Loucy (cell line): ENCODE results near the gene FAM219A.
A peak's percentile ranks its signal among the peaks of the same experiment; 100 is the strongest.

Experiments used
- H2AFZ ChIP-seq: fragments of 200-600 bp; sonication (generic); 2 replicates; pipeline ENCODE4 v1.6.0; 2016; ENCODE audit warnings: antibody characterized with exemption, mild to moderate bottlenecking, low read length, moderate library complexity
- H3F3A ChIP-seq: fragments of 200-600 bp; 2 replicates; pipeline ENCODE4 v1.6.0; 2016; ENCODE audit warnings: antibody characterized with exemption, low read depth, mild to moderate bottlenecking
- H3K27me3 ChIP-seq: fragments of 200-600 bp; sonication (generic); 2 replicates; pipeline ENCODE4 v1.6.1; 2014; ENCODE audit warnings: low read length, mild to moderate bottlenecking; ENCODE audit not compliant: insufficient read depth, poor library complexity, severe bottlenecking
- H3K36me3 ChIP-seq: fragments of 200-600 bp; sonication (generic); 2 replicates; pipeline ENCODE4 v1.6.1; 2016; ENCODE audit warnings: low read length; ENCODE audit not compliant: insufficient read depth
- H3K4me1 ChIP-seq: fragments of 200-600 bp; sonication (generic); 2 replicates; pipeline ENCODE4 v1.5.1; 2014; ENCODE audit warnings: low read length, mild to moderate bottlenecking; ENCODE audit not compliant: insufficient read depth, poor library complexity, severe bottlenecking
- H3K4me2 ChIP-seq: fragments of 200-600 bp; sonication (generic); 2 replicates; pipeline ENCODE4 v1.6.0; 2014; ENCODE audit warnings: antibody characterized with exemption, low read length, low read depth, mild to moderate bottlenecking; ENCODE audit not compliant: poor library complexity, severe bottlenecking
- H3K4me3 ChIP-seq: fragments of 200-600 bp; sonication (generic); 2 replicates; pipeline ENCODE4 v1.5.1; 2014; ENCODE audit warnings: low read length, mild to moderate bottlenecking, mixed read lengths; ENCODE audit not compliant: poor library complexity, severe bottlenecking
- H3K79me2 ChIP-seq: fragments of 200-600 bp; sonication (generic); 2 replicates; pipeline ENCODE4 v1.6.1; 2014; ENCODE audit warnings: low read length; ENCODE audit not compliant: insufficient read depth
- H3K9ac ChIP-seq: fragments of 200-600 bp; sonication (generic); 2 replicates; pipeline ENCODE4 v1.6.0; 2014; ENCODE audit warnings: mild to moderate bottlenecking, low read depth, low read length, moderate library complexity; ENCODE audit not compliant: poor library complexity, severe bottlenecking
- H3K9me2 ChIP-seq: fragments of 200-600 bp; sonication (generic); replicated peaks from 2 replicates; pipeline ENCODE4 v1.6.1; 2016; ENCODE audit warnings: low read depth, low read length, mixed read lengths
- H3K9me3 ChIP-seq: fragments of 200-600 bp; sonication (generic); 2 replicates; pipeline ENCODE4 v1.6.1; 2014; ENCODE audit warnings: mild to moderate bottlenecking, antibody characterized with exemption, low read length, low read depth; ENCODE audit not compliant: insufficient read depth
- H4K20me1 ChIP-seq: fragments of 200-600 bp; sonication (generic); 2 replicates; pipeline ENCODE4 v1.6.0; 2014; ENCODE audit warnings: antibody characterized with exemption, low read length, mild to moderate bottlenecking; ENCODE audit not compliant: insufficient read depth, poor library complexity, severe bottlenecking
- CTCF ChIP-seq: fragments of 200-600 bp; sonication (generic); conservative IDR thresholded peaks from 2 replicates; pipeline ENCODE4 v1.5.1; 2014; ENCODE audit warnings: mild to moderate bottlenecking, antibody characterized with exemption, low read length
- EZH2phosphoT487 ChIP-seq: fragments of 200-600 bp; IDR thresholded peaks from 2 replicates; pipeline ENCODE4 v1.6.1; 2018; ENCODE audit warnings: antibody characterized with exemption, mild to moderate bottlenecking, moderate library complexity, borderline replicate concordance

The FAM219A gene

GRCh38 chr9:34492051-34492450, 33.7 kb upstream of the FAM219A start:
- Histone ChIP-seq H3F3A (no peaks in the 10 kb centered on the region), H3K9me3 (no peaks in the 10 kb centered on the region), H3K36me3 (no peaks in the 10 kb centered on the region), H3K4me1 (no peaks in the 10 kb centered on the region), H3K9me2 (no peaks in the 10 kb centered on the region), H4K20me1 (no peaks in the 10 kb centered on the region), H3K4me3 (no peak overlapping the region), H3K9ac (no peak overlapping the region), H3K27me3 (no peaks in the 10 kb centered on the region), H2AFZ (no peak overlapping the region), H3K79me2 (no peaks in the 10 kb centered on the region), H3K4me2 (no peak overlapping the region)
- TF ChIP-seq CTCF (peak; percentile 30; the same call in 1 of the 2 replicates), EZH2phosphoT487 (no peak)

GRCh38 chr9:34491596-34491995, 33.2 kb upstream of the FAM219A start:
- Histone ChIP-seq H3K9me3 (no peaks in the 10 kb centered on the region), H3K4me2 (no peak overlapping the region), H3K9ac (no peak overlapping the region), H3K79me2 (no peaks in the 10 kb centered on the region), H3K36me3 (no peaks in the 10 kb centered on the region), H3K4me1 (no peaks in the 10 kb centered on the region), H3K4me3 (no peak overlapping the region), H2AFZ (no peak overlapping the region), H3F3A (no peaks in the 10 kb centered on the region), H4K20me1 (no peaks in the 10 kb centered on the region), H3K9me2 (no peaks in the 10 kb centered on the region), H3K27me3 (no peaks in the 10 kb centered on the region)
- no peak for TF ChIP-seq CTCF
- TF ChIP-seq EZH2phosphoT487 = no peak

- H4K20me1 ChIP-seq = no peaks in the 10 kb centered on the region
- no peak overlapping the region for H3K4me2 ChIP-seq
- no peaks in the 10 kb centered on the region for H3K9me2 ChIP-seq
- no peak overlapping the region for H2AFZ ChIP-seq
- H3F3A ChIP-seq = no peaks in the 10 kb centered on the region
- no peaks in the 10 kb centered on the region for H3K79me2 ChIP-seq
- no peak overlapping the region for H3K4me3 ChIP-seq
- H3K9ac ChIP-seq = no peak overlapping the region
- H3K9me3 ChIP-seq = no peaks in the 10 kb centered on the region
- no peaks in the 10 kb centered on the region for H3K36me3 ChIP-seq
- no peaks in the 10 kb centered on the region for H3K27me3 ChIP-seq
- H3K4me1 ChIP-seq = no peaks in the 10 kb centered on the region
- no peak for TF ChIP-seq EZH2phosphoT487
- TF ChIP-seq CTCF = no peak
Measured at GRCh38 chr9:34490760-34491159, 32.4 kb upstream of the FAM219A start.
